Measurements from ENCODE around the gene ZBTB40.

ZBTB40 gene

DNA sequence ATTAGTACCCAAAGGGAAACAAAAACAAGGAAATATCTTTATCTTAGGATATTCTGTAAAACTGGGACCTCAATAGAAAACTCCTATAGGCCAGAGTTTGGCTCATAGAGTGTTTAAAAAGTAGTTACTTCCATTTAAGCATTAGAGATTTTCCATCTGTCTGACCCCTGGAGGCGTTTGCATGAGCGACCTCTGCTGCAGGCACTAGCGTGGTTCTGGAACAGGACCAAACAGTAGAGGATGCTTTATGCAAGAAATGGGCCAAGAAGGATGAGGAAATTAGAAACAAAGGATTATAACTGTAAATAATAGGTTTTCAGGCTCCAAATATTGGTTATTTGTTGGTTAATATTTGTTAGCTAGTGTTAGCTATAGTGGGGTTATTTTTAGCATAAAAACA is 5.7 kb downstream of the ZBTB40 start:
- TF ChIP-seq TAF1 (IDR thresholded peaks at IDR 0.05; ENCODE audit: borderline replicate concordance, insufficient read depth, low read length), result no peak
- no peak for TF ChIP-seq FOXP2 (optimal IDR thresholded peaks at IDR 0.05; ENCODE audit: borderline replicate concordance, extremely low read depth, extremely low read length, insufficient read depth)
- TF ChIP-seq, protein P1, sequence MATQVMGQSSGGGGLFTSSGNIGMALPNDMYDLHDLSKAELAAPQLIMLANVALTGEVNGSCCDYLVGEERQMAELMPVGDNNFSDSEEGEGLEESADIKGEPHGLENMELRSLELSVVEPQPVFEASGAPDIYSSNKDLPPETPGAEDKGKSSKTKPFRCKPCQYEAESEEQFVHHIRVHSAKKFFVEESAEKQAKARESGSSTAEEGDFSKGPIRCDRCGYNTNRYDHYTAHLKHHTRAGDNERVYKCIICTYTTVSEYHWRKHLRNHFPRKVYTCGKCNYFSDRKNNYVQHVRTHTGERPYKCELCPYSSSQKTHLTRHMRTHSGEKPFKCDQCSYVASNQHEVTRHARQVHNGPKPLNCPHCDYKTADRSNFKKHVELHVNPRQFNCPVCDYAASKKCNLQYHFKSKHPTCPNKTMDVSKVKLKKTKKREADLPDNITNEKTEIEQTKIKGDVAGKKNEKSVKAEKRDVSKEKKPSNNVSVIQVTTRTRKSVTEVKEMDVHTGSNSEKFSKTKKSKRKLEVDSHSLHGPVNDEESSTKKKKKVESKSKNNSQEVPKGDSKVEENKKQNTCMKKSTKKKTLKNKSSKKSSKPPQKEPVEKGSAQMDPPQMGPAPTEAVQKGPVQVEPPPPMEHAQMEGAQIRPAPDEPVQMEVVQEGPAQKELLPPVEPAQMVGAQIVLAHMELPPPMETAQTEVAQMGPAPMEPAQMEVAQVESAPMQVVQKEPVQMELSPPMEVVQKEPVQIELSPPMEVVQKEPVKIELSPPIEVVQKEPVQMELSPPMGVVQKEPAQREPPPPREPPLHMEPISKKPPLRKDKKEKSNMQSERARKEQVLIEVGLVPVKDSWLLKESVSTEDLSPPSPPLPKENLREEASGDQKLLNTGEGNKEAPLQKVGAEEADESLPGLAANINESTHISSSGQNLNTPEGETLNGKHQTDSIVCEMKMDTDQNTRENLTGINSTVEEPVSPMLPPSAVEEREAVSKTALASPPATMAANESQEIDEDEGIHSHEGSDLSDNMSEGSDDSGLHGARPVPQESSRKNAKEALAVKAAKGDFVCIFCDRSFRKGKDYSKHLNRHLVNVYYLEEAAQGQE (IDR thresholded peaks at IDR 0.05; ENCODE audit: insufficient read depth in 1 of 2, low read depth in 2 of 2, low read length in 2 of 2), result no peak
- TF ChIP-seq SIN3A (IDR thresholded peaks at IDR 0.05; ENCODE audit: borderline replicate concordance, insufficient read depth, low read length), result no peak
- no peak for TF ChIP-seq POLR2AphosphoS5 (IDR thresholded peaks at IDR 0.05; ENCODE audit: low read depth, low read length)

DNA sequence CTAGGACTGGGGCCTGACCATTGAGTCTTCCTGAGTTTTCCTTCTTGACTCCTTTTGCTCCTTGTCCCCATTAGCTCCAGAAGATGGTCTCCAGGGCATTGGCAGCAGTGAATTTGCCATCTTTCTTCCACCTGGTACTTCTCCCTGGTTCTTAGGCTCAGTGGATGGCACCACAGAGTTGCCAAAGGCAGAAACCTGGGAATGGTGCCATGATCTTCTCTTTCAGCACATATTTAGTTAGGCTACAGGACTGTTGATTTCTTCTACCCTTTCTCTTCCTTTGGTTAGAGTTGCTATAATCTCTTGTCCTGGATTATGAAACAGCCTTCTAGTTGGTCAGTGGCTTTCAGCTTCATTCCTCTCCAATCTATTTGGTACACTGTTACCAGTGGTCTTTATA is 6.2 kb downstream of the ZBTB40 start:
- TF ChIP-seq TAF1 (IDR thresholded peaks at IDR 0.05; ENCODE audit: borderline replicate concordance, insufficient read depth, low read length) (no peak), FOXP2 (optimal IDR thresholded peaks at IDR 0.05; ENCODE audit: borderline replicate concordance, extremely low read depth, extremely low read length, insufficient read depth) (no peak), POLR2AphosphoS5 (IDR thresholded peaks at IDR 0.05; ENCODE audit: low read depth, low read length) (no peak), SIN3A (IDR thresholded peaks at IDR 0.05; ENCODE audit: borderline replicate concordance, insufficient read depth, low read length) (no peak)
- TF ChIP-seq, protein P1 (IDR thresholded peaks at IDR 0.05; ENCODE audit: insufficient read depth in 1 of 2, low read depth in 2 of 2, low read length in 2 of 2), result no peak

DNA sequence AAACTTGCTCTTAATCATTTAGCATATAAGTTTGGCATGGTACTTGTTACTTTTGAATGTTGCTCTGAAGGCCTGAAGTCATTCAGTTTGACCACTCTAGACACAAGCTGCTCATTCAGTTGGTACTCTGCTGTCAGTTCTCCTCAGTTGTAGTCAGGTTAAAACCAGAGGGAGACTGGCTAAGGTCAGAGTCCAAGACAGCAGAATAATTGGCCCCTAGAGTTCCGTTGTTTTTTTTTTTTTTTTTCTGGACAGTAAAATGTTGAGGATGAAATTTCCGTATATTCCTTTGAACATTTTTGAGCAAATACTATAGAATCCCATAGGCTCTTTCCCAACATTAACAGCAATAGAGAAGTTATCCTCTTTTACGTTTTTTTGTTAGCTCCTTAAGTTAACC is 9.4 kb downstream of the ZBTB40 start:
- TF ChIP-seq FOXP2 (optimal IDR thresholded peaks at IDR 0.05; ENCODE audit: borderline replicate concordance, extremely low read depth, extremely low read length, insufficient read depth) (no peak), POLR2AphosphoS5 (IDR thresholded peaks at IDR 0.05; ENCODE audit: low read depth, low read length) (no peak), SIN3A (IDR thresholded peaks at IDR 0.05; ENCODE audit: borderline replicate concordance, insufficient read depth, low read length) (no peak), TAF1 (IDR thresholded peaks at IDR 0.05; ENCODE audit: borderline replicate concordance, insufficient read depth, low read length) (no peak)
- TF ChIP-seq, protein P1 (IDR thresholded peaks at IDR 0.05; ENCODE audit: insufficient read depth in 1 of 2, low read depth in 2 of 2, low read length in 2 of 2), result no peak

DNA sequence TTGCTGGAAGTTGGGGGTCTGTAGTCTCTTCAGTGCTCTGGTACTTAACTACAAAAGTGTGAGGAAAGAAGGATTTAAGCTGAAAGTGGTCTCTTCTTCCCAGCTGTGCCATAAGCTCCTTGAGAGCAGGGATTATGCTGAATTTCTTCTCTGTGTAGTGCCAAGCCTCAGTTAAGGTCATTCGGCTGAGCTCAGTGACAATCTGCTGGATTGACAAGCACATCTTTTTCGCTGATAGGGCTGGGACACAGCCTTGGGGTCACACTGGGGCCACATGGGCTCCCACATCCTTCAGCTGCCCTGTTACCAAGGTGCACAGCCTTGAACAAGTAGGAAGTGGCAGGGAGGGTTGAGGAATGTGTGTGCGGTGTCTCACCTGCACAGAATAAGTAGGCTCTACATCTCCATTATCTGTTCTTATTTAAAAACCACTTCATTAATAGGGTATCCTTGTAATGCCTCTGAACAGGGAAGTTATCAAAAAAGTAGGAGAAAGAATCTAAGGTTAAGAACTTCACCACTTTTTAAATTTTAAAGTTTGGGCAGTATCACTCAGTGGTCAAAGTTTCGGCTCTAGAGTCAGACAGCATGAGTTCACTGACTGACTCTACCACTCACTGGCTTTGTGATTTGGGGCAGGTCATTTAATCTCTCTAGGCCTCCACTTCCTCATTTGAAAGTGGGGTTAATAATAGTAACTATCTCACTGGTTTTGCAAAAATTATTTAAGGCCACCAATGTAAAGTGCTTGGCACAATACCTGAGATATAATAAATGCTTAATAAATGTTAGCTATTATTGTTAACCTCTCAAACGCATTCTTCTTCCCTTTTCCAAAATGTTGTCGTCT is 10.3 kb downstream of the ZBTB40 start:
- TF ChIP-seq FOXP2 (optimal IDR thresholded peaks at IDR 0.05; ENCODE audit: borderline replicate concordance, extremely low read depth, extremely low read length, insufficient read depth), result no peak
- TF ChIP-seq SIN3A (IDR thresholded peaks at IDR 0.05; ENCODE audit: borderline replicate concordance, insufficient read depth, low read length), result no peak
- TF ChIP-seq, protein P1 (IDR thresholded peaks at IDR 0.05; ENCODE audit: insufficient read depth in 1 of 2, low read depth in 2 of 2, low read length in 2 of 2), result no peak
- TF ChIP-seq TAF1 (IDR thresholded peaks at IDR 0.05; ENCODE audit: borderline replicate concordance, insufficient read depth, low read length), result no peak
- no peak for TF ChIP-seq POLR2AphosphoS5 (IDR thresholded peaks at IDR 0.05; ENCODE audit: low read depth, low read length)

All from PFSK-1 (cell line).